Kidney (tissue), 14 donors: ENCODE results near the gene MEGF6. TPM values are rescaled to one million over a fixed set of nuclear protein-coding genes. Genes with fewer than 3 reads are reported as not detected.

Experiments
- DNase-seq, 5 donors: peaks; one replicate each; pipeline ENCODE4 v3.0.0-alpha.2; 2013 to 2020
- FAIRE-seq: peaks from 2 replicates; lab custom pipeline; 2012; peaks lifted over from hg19 to GRCh38; lab: Jason Lieb, UNC
- H3K27ac ChIP-seq, 2 donors: one replicate each; pipeline ENCODE4 v1.7.0; 2013; ENCODE audit warnings: low read depth in 2 of 2, low read length in 2 of 2, inconsistent platforms in 1 of 2
- H3K27me3 ChIP-seq: one replicate; pipeline ENCODE4 v1.7.1; 2013; ENCODE audit warnings: low read length, inconsistent platforms; ENCODE audit not compliant: control insufficient read depth, insufficient read depth
- H3K36me3 ChIP-seq, 3 donors: one replicate each; pipeline versions ENCODE4 v1.7.0 to v1.7.1; 2013; ENCODE audit warnings: low read length in 3 of 3, control low read depth in 1 of 3, inconsistent platforms in 1 of 3; ENCODE audit not compliant: insufficient read depth in 3 of 3, control insufficient read depth in 2 of 3
- H3K4me1 ChIP-seq, 3 donors: one replicate each; pipeline versions ENCODE4 v1.7.0 to v1.7.1; 2013; ENCODE audit warnings: low read length in 3 of 3, inconsistent platforms in 1 of 3, low read depth in 1 of 3; ENCODE audit not compliant: control insufficient read depth in 2 of 3, insufficient read depth in 2 of 3
- H3K4me3 ChIP-seq, 3 donors: one replicate each; pipeline versions ENCODE4 v1.7.0 to v1.8.1; 2013; ENCODE audit warnings: low read length in 3 of 3, control low read depth in 1 of 3, inconsistent platforms in 1 of 3
- H3K9ac ChIP-seq, 3 donors: one replicate each; pipeline versions ENCODE4 v1.7.0 to v1.7.1; 2013; ENCODE audit warnings: low read length in 3 of 3, control low read depth in 1 of 3, inconsistent platforms in 1 of 3
- H3K9me3 ChIP-seq, 3 donors: one replicate each; pipeline versions ENCODE4 v1.7.0 to v1.7.1; 2013; ENCODE audit warnings: low read length in 3 of 3, control low read depth in 1 of 3, inconsistent platforms in 1 of 3; ENCODE audit not compliant: control insufficient read depth in 2 of 3, insufficient read depth in 1 of 3
- CTCF ChIP-seq: IDR thresholded peaks from 3 replicates; pipeline ENCODE4 v1.5.1; 2012; ENCODE audit warnings: mild to moderate bottlenecking, moderate library complexity, borderline replicate concordance; ENCODE audit not compliant: insufficient read depth; ENCODE audit errors: extremely low read depth
- intact Hi-C: fragments of 100-400 bp; cut with DNase I; formaldehyde crosslinking; loops from one replicate; pipeline ENCODE4 v1.11.1; 2022
- polyA plus RNA-seq: library from polyadenylated mRNA; stranded (reverse); fragments of 350-450 nt; fragmentation: Illumina TruSeq; extraction: RNeasy Lipid Tissue Mini Kit (QIAGEN cat#74804); gene quantifications from one replicate; pipeline ENCODE4 v1.2.3, GENCODE V29; 2014; ENCODE audit warnings: low read depth, low replicate concordance; ENCODE audit not compliant: insufficient read depth
- total RNA-seq: library from RNA; stranded (reverse); fragmentation: NEBNext Ultra II Directional; extraction: Animal tissue kit (Norgen Biotek cat#: 25700); gene quantifications from one replicate; pipeline ENCODE4 v1.2.1, GENCODE V29; 2021
- donor health status: control.
- donor health status: control.
- donor health status: control.
- donor health status: control.
- donor health status: control.
- donor health status: DM: yes; HTN: yes; CAD: no.
- donor health status: Normal renal cell carcinoma (clear cell type).

Gene MEGF6
- total and polyA plus RNA-seq, 2 donors from 2014 or later, result 2.8 to 10.9 TPM

GRCh38 chr1:3476666-3477065 lies 134.6 kb downstream of the MEGF6 start:
- DNase-seq, result no peak
- no peaks in the 10 kb centered on the region for H3K9me3 ChIP-seq

DNA sequence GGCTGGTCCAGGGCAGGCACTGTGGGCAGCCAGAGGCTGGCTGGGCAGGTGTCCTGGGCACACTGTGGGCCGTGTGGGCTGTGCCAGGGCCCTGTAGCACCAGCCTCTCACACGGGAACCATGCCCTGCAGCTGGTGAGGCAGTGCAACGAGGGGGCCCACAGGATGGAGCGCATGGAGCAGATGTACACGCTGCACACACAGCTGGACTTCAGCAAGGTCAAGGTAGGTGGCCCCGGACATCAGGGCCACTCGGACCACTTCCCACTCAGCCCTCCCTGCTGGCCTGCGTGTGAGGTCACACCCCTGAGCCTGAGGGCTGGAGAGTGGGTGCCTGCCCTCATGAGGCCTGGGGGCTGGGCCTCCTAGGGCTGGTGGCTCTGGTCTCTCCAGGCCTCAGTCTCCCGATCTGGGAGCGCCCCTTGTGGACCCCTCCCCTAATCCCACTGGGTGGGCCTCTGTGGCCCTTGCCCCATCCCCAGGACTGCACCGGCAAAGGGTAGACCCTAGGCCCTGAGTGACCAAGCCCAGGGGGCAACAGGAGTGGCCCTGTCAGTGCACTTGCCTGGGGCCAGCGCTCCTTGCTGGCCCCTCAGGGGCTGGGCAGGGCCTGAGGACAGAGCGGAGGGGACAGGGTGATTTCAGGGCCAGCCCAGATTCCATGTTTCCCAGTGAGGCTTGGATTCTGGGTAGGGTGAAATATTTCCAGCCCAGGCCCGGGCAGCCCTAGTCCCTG lies 135.3 kb downstream of the MEGF6 start:
- H3K9me3 ChIP-seq, result no peaks in the 10 kb centered on the region
- H3K27me3 ChIP-seq, result no peaks in the 10 kb centered on the region
- FAIRE-seq (no peak), DNase-seq (no peak)
- H3K27ac ChIP-seq, result no peak overlapping the region
- H3K36me3 ChIP-seq, result peaks cover 3 to 18% (median 4%) of the 10 kb centered on the region in 3 donors
- intact Hi-C loops, result no loop called here
- no peak for TF ChIP-seq CTCF
- H3K9ac ChIP-seq, result no peak overlapping the region
- peaks cover 0 to 3% (median 0%) of the 10 kb centered on the region in 3 donors for H3K4me1 ChIP-seq
- H3K4me3 ChIP-seq, result no peak overlapping the region

More at GRCh38 chr1:3476666-3477065, 134.6 kb downstream of the MEGF6 start:
- no peak overlapping the region for H3K9ac ChIP-seq
- peaks cover 0 to 3% (median 0%) of the 10 kb centered on the region in 3 donors for H3K4me1 ChIP-seq
- no peak for FAIRE-seq
- intact Hi-C loops, result no loop called here
- no peak overlapping the region for H3K27ac ChIP-seq
- H3K4me3 ChIP-seq, result no peak overlapping the region
- no peak for TF ChIP-seq CTCF
- H3K36me3 ChIP-seq, result peaks cover 3 to 18% (median 4%) of the 10 kb centered on the region in 3 donors
- H3K27me3 ChIP-seq, result no peaks in the 10 kb centered on the region

DNA sequence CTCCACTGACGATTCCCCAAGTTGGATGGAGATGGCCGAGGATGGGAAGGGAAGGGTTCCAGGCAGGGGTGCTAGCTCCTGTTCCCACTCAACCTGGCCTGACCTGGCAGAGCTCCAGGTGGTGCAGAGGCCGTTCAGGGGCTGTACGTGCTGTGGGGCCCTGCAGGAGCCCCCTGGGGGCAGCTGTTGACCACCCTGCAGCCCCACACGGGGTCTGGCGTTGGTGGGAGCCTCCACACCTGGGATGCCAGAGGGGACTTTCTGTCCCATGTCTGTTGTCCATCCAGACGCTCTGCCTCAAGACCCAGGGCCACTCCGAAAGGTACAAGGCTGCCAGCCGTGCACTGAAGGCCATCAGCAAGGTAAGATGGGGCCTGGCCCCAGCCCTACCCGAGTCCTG lies 136.9 kb downstream of the MEGF6 start:
- FAIRE-seq, result no peak
- no peaks in the 10 kb centered on the region for H3K27me3 ChIP-seq
- no peak for TF ChIP-seq CTCF
- intact Hi-C loops, result no loop called here
- H3K9me3 ChIP-seq, result no peaks in the 10 kb centered on the region
- H3K36me3 ChIP-seq, result peaks cover 3 to 23% (median 4%) of the 10 kb centered on the region in 3 donors
- H3K4me3 ChIP-seq, result no peak overlapping the region
- H3K4me1 ChIP-seq, result peaks cover 0 to 2% (median 0%) of the 10 kb centered on the region in 3 donors
- no peak overlapping the region for H3K27ac ChIP-seq
- no peak for DNase-seq
- H3K9ac ChIP-seq, result no peak overlapping the region
